ENCODE results near the gene DYNLL2.

DNA sequence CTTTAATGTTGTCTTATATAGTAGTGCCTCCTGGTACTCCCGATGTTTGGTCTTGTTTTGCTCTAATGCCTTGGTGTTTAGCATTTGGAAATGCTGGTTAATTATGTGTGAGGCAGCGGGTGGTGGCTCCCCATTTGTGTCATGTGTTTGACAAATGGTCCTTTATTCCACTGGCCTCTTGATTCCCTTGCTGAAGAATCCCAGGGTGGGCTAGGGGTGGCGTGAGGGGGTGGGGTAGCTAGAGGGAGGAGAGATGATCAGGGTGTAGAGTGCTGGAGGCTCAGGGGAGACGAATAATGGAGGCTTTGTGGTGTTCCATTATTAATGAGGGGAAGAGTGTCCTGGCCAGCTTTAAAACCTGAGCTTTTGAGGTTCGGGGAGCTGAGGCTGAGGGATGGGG lies 5.4 kb downstream of the DYNLL2 start:
- TF ChIP-seq POLR2A (IDR thresholded peaks at IDR 0.05), result no peak
- TF ChIP-seq, protein P1, sequence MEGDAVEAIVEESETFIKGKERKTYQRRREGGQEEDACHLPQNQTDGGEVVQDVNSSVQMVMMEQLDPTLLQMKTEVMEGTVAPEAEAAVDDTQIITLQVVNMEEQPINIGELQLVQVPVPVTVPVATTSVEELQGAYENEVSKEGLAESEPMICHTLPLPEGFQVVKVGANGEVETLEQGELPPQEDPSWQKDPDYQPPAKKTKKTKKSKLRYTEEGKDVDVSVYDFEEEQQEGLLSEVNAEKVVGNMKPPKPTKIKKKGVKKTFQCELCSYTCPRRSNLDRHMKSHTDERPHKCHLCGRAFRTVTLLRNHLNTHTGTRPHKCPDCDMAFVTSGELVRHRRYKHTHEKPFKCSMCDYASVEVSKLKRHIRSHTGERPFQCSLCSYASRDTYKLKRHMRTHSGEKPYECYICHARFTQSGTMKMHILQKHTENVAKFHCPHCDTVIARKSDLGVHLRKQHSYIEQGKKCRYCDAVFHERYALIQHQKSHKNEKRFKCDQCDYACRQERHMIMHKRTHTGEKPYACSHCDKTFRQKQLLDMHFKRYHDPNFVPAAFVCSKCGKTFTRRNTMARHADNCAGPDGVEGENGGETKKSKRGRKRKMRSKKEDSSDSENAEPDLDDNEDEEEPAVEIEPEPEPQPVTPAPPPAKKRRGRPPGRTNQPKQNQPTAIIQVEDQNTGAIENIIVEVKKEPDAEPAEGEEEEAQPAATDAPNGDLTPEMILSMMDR (IDR thresholded peaks at IDR 0.05), result no peak

Measured in esophagus squamous epithelium (tissue), 4 donors.